Fibroblast of mammary gland (primary cell): ENCODE data around the gene CENPP.

Source experiments
- DNase-seq: peaks from one replicate; pipeline ENCODE4 v3.0.0-alpha.2; 2010; ENCODE audit warnings: low read depth
- H3K4me3 ChIP-seq: 2 replicates; pipeline ENCODE4 v1.5.1; 2011; ENCODE audit warnings: low read depth, mild to moderate bottlenecking, low read length, moderate library complexity; ENCODE audit not compliant: control insufficient read depth
- CTCF ChIP-seq: conservative IDR thresholded peaks from 2 replicates; pipeline ENCODE4 v1.5.1; 2011; ENCODE audit warnings: low read depth, low read length, inconsistent platforms; ENCODE audit not compliant: control insufficient read depth, insufficient read depth

Gene CENPP

DNA sequence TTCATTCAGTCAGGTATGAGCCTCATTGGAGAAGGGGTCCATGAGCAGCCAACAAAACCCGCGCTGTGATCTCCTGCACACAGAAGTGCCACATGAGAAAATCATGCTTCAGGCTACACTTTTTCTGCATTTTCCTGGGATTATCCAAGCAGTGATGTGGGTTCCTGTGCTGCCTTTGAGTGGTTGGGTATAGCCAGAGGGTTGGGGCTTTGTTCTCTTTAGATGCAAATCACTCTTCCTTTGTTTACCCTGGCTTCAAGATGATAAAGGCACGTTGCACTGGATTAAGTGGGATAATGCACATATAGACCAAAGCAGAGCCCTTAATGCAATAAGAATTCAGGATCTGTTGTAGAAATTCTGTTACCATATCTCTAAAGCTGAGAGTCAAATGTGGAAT is 191.3 kb downstream of the CENPP start:
- no peak overlapping the region for H3K4me3 ChIP-seq
- no peak for DNase-seq
- no peak for TF ChIP-seq CTCF

DNA sequence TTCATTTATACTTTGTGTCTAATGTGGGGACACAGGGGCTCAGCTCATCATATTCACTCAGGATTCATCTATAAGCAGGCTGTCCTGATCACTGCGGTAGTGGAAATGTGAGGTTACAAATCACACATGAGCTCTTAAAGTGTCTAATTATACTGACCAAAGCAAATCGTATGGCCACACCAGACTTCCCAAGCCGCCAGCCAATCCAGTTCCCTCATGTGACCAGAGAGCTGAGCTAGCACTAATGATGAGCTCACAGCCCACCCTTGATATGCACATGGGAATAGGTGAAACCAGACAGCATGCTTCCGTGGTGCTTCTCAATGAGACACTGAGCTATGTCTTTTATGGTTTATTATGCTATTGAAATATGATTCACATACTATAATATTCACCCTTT is 192.4 kb downstream of the CENPP start:
- no peak for DNase-seq
- H3K4me3 ChIP-seq, result no peak overlapping the region
- no peak for TF ChIP-seq CTCF

GRCh38 chr9:92520837-92521236 is 195.1 kb downstream of the CENPP start:
- no peak for DNase-seq
- no peak for TF ChIP-seq CTCF
- H3K4me3 ChIP-seq, result no peak overlapping the region

- TF ChIP-seq CTCF, result no peak
- no peak for DNase-seq
Observed at GRCh38 chr9:92522983-92523970, 197.5 kb downstream of the CENPP start.

GRCh38 chr9:92524881-92525280 is 199.1 kb downstream of the CENPP start:
- TF ChIP-seq CTCF, result no peak
- no peak for DNase-seq
- no peak overlapping the region for H3K4me3 ChIP-seq

More at GRCh38 chr9:92522983-92523970, 197.5 kb downstream of the CENPP start:
- no peak overlapping the region for H3K4me3 ChIP-seq

DNA sequence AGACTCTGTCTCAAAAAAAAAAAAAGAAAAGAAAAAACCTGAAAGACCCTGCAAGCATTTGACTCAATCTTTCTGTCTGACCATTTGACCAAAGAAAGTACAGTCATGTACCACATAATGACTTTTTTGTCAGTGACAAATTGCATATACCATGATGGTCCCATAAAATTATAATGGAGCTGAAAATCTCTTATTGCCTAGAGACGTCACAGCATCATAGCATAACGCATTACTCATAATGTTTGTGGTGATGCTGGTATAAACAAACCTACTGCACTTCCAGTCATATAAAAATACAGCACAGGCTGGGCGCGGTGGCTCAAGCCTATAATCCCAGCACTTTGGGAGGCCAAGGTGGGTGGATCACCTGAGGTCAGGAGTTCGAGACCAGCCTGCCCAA is 199.6 kb downstream of the CENPP start:
- peak; percentile 55 for DNase-seq
- TF ChIP-seq CTCF, result no peak
- no peak overlapping the region for H3K4me3 ChIP-seq
